ENCODE data around the gene MUC20. TPM values are rescaled to one million over a fixed set of nuclear protein-coding genes. Genes with fewer than 3 reads are reported as not detected.

MUC20 gene
- polyA plus RNA-seq, 3 donors, result 17.7 to 18.8 (median 18.1) TPM

DNA sequence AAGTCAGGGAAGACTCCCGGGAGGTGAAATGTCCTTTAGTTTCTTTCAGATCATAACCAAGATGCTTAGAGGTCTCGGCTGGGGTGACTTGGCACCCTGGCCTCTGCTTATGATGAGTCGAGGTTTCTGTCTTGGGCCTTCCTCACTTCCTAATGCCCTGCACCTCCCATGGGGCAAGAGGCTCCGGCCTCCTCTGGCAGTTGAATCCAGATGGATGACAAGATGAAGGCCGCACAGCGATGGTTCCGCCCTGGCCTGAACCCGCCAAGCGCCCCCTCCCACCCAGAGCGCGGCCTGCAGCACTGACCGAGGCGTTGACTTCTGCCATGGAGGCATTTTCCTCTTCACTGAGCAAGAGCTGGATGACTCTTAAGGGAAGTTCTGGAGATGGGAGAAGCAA lies 31.3 kb downstream of the MUC20 start:
- DNase-seq (ENCODE audit: low read depth in 3 of 3, low spot score in 2 of 3), result no peak

DNA sequence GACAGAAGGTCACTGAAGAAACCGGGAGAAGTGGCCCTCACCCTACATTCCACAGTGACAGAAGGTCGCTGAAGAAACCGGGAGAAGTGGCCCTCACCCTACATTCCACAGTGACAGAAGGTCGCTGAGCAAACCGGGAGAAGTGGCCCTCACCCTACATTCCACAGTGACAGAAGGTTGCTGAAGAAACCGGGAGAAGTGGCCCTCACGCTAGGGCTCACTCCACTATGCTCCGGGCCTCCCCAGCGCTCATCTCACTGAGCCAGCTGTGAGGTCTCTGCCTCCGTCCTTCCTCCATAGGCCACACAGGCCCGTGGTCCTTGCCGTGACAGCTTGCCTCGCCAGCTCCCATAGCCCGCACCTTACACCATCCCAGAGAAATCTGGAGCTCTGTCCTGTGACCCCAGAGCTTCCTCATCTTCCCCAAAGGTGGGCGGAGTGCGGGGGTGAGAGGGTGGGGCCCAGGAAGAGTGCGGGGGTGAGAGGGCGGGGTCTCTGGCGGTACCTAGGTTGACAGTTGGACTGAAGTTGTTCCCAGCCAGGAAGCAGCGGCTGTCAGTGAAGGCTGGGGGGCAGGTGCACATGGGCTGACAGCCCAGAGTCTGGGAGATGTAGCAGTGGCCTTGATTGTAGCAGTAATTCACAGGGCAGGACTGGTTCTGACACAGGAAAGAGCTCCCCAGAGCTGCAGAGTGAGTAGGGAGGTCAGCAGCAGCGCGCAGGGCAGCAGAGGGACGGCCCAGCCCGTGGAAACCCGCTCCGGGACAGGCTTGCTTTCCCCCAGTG lies 32.0 kb downstream of the MUC20 start:
- no peak for DNase-seq (ENCODE audit: low read depth in 3 of 3, low spot score in 2 of 3)

DNA sequence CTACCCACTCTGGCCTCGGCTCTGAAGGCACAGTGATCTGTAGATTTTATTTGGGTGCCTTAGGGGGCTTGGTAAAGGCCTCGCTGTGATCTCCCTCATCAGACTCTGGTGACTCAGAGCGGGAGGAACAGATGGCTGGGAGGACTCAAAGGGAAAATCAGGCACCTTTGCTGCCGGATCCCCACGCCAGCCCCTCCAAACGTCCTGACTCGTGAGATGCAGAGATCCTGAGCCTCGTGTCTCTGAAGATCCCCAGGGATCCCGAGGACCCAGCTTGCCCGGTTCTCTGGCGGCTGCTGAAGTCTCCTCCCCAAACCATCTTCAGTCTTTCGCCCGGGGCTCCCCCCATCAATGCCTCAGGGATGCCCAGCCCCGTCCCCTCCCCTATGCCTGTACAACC lies 32.8 kb downstream of the MUC20 start:
- no peak for DNase-seq (ENCODE audit: low read depth in 3 of 3, low spot score in 2 of 3)

DNA sequence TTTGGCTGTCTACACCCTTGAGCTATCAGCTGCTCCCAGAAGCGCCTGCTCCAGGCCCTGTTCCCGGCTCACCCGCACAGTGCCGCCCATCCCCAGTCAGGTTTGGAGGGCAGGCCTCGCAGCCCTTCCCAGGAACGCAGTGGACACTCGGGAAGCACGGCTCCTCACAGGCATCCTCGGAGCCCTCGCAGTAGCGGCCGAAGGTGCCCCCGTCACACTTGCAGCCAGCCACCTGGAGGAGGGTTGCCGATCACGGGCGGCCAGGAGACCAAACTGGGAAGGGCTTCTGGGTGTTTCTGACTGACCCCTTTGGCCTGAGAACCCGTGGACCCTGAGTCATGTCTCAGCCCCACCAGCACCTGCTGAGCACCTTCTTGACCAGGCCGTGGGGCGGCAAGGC lies 33.4 kb downstream of the MUC20 start:
- no peak for DNase-seq (ENCODE audit: low read depth in 3 of 3, low spot score in 2 of 3)

DNA sequence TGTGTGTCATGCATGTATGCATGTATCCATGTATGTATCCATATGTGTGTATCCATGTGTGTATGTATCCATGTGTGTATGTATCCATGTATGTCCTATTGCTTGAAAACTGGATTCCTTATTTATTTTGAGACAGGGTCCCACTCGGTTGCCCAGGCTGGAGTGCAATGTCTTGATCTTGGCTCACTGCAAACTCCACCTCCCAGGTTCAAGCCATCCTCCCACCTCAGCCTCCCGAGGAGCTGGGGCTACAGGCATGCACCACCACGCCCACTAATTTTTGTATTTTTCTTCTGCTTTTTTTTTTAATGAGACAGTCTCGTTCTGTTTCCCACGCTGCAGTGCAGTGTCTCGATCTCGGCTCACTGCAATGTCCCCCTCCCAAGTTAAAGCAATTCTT lies 34.1 kb downstream of the MUC20 start:
- no peak for DNase-seq (ENCODE audit: low read depth in 3 of 3, low spot score in 2 of 3)

DNA sequence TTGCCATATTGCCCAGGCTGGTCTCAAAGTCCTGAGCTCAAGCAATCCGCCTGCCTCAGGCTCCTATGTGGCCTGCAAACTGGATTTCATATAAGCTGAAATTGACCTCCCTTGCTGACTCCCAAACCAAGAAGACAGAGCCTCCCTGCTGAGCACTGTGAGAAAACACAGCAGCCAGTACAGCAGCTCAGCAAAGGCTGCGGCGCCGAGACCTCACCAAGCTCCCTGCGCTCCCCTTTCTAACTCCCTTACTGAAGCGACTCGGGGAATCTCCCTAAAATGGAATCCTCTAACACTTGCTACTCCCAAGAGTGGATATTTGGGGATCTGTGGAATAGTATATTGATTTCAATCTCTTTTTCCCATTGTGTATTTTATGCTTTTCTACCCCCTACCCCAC lies 34.6 kb downstream of the MUC20 start:
- no peak for DNase-seq (ENCODE audit: low read depth in 3 of 3, low spot score in 2 of 3)

DNA sequence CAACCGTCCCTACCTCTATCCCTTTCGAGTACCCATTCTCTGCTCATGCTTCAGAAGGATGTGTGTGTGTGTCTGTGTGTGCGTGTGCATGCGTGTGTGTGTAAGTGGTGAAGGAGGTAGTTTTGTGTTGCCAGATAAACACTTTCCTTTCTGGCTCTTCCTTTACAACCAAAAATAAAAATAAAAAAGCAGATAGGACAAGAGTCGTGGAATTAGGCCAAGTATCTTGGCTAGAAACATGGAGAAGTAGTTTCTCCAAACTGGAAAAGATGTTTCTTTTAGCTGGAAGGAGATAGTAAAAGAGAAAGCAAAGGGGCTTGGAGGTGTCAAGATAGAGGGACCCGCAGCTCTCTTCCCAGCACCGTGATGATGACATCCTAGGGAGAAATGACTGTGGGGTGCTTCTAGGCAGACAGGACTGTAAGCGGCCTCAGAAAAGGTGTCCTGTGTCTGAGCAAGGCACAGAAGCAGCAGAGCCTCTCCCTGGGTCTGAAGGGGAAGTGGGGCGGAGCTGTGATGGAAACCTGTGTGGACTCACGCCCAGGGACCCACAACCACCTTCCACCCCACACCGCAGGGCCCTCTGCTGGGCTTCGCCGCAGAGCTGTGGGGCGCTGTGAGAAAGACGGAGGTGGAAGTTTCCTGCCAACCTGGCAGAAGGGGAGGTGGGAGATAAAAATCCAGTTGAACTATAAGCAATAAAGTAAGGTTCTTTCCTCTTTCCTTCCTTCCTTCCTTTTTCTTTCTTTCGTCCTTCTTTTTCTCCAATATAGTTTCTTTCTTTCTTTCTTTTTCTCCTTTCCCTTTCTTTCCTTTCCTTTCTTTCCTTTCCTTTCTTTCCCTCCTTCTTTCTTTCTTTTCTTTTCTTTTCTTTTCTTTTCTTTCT lies 35.3 kb downstream of the MUC20 start:
- no peak for DNase-seq (ENCODE audit: low read depth in 3 of 3, low spot score in 2 of 3)

DNA sequence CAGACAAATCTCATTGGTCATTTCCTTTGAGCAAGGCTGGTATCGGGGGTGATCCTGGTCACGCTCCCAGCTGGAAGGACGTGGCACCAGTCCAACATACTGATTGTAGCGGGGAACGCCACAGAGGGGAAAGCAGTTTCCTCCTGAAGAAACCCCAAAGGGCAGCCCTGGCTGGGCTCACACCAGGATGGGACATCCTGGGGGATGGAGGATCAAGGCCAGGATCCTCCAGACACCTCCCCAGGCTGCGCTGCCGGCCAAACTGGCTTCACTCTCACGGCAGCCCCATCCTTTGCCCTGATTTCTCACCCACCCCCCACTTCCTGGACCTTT lies 36.6 kb downstream of the MUC20 start:
- no peak for DNase-seq (ENCODE audit: low read depth in 3 of 3, low spot score in 2 of 3)

DNA sequence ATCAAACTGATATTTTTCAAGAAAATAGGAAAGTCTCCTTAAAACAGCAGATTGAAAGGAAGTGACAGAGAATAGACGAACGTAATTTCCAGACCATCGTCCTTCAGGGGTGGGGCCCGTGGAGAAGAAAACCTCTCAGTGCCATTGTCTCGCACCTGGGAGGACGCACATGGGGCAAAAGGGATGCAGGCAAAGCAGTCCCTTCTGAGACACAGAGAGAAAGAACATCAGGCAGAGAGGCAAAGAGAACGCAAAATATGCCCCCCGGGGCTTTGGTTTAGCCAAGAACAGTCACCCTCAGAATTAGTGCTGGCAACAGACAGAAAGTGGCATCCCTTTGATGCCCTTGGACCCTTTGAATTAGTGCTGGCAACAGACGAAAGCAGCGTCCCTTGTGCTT lies 37.0 kb downstream of the MUC20 start:
- DNase-seq (ENCODE audit: low read depth in 3 of 3, low spot score in 2 of 3), result no peak

DNA sequence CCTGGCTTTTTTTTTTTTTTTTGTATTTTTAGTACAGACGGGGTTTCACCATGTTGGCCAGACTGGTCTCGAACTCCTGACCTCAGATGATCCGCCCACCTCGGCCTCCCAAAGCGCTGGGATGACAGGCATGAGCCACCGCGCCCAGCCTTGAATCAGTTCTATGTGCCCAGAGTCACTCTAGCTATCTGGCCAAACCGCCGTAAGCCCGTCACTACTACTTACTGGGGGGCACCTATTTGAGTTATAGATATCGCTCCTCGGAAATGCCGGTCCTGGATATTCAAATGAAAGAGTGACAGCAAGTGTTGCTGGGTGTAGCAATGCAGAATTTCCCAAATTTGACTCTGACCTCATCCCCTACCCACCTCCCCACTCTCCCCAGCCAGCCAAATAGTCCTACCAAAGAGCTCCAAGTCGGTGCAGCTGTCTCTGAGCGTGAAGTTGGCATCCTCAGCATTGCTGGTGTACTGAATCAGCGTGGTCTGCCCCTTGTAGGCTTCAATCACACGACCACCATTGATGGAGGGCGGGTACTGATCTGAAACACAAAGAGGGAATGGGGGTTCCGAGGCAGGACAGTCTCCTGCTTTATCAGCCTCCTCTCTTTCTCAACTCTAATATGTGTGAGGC lies 38.1 kb downstream of the MUC20 start:
- DNase-seq (ENCODE audit: low read depth in 3 of 3, low spot score in 2 of 3), result no peak

DNA sequence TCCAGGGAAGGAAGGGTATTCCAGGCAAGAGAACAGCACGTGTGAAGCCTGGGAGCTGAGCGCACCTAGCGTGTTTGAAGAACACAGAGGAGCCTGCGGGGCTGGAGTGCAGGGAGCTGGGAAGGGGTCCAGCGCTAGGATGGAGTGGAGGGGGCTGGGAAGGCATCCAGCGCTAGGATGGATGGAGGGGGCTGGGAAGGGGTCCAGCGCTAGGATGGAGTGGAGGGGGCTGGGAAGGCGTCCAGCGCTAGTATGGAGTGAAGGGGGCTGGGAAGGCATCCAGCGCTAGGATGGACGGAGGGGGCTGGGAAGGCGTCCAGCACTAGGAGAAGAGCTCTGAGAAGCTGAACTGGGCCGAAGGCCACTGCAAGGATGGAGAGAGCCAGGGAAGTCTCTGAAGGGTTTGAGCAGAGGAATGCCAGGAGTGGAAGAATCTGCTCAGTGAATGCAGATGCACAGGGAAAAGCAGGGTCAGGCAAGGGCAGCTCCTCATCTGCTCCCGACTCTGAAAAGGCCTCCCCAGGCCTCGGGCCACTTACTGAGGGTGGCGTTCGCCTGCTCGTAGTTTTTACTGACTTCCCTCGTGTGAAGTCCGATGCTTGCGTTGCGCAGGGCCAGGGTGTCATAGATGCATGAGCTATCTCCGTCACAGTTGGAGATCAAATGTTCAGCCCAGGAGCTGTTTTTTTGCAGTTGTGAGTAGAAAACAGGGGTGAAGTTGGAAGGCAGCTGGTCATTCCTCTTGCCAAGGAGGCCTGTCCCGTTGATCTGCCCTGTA lies 39.8 kb downstream of the MUC20 start:
- DNase-seq (ENCODE audit: low read depth in 3 of 3, low spot score in 2 of 3), result no peak

DNA sequence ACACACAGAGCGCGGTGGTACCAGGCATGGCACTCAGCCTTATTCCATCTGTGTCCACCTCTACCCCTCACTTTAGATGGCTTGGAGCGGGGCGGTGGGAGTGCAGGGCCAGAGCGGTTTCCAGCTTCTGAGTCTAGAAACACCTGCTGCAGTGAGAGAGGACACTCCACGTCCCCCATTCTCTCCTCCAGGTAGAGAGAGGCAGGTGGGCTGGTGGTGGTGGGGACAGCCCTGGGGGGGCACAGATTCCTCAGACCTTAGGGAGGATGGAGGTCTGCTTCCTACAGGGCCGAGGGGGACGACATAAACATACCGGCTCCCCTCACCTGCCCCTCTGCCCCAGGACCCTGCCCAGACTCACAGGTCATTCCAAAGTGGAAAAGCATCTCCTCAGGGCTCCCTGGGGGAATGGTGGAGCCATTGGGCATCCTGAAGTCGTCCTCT lies 40.4 kb downstream of the MUC20 start:
- no peak for DNase-seq (ENCODE audit: low read depth in 3 of 3, low spot score in 2 of 3)

DNA sequence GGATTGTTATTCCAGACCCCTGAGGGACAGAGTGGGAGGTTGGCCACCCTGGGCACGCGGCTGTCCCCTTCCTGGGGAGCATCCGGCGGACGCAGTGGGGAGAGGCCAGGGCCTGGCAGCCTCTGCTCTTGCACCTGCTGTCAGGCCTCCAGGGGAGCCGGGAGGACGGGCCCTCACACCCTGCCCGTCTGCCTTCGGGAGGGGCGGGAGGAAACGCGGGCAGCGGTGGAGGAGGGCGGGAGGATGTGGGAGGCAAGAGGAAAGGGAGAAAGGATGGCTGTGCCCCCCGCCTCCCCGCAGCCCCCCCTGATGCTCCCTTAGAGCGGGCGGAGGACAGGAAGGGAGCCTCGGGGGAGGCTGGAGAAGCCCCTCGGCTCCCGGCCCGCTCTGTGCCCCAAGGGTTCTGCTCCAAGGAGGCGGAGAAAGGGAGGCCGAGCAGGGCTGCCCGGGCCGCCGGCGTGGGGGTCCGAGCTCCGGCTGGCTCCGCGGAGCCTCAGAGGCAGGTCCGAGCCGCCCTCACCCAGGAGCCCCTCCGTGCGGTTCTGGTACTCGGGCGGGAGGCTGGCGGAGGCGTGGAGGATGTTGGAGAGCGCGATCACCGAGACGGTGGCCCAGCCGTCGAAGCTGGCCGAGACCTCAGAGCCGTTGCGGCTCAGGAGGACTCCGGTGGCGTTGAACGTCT lies 40.9 kb downstream of the MUC20 start:
- no peak for DNase-seq (ENCODE audit: low read depth in 3 of 3, low spot score in 2 of 3)

DNA sequence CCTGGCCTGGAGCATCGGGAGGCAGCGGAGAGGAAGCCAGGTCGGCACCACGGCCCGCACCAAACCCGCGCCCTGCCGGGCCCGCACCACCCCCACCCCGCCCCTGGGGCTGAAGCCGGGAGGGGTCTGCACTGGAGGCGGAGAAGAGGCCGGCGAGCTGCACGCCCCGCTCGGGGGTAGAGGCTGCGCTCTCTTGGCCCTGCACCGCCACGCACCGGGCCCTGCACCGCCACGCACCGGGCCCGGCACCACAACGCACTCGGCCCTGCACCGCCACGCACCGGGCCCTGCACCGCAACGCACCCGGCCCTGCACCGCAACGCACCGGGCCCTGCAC lies 41.4 kb downstream of the MUC20 start:
- no peak for DNase-seq (ENCODE audit: low read depth in 3 of 3, low spot score in 2 of 3)

DNA sequence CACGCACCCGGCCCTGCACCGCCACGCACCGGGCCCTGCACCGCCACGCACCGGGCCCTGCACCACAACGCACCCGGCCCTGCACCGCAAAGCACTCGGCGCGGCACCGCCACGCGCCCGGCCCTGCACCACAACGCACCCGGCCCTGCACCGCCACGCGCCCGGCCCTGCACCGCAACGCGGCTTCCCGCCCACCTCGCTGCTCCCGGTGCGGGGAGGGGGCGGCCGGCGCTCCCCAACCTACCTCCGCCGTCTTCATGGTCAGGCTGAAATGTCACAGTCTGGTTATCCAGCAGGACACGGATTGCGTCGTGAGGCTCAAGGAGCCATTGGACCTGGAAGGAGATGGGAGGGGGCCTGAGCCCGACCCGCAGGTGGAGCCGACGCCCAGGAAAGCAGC lies 41.8 kb downstream of the MUC20 start:
- no peak for DNase-seq (ENCODE audit: low read depth in 3 of 3, low spot score in 2 of 3)

DNA sequence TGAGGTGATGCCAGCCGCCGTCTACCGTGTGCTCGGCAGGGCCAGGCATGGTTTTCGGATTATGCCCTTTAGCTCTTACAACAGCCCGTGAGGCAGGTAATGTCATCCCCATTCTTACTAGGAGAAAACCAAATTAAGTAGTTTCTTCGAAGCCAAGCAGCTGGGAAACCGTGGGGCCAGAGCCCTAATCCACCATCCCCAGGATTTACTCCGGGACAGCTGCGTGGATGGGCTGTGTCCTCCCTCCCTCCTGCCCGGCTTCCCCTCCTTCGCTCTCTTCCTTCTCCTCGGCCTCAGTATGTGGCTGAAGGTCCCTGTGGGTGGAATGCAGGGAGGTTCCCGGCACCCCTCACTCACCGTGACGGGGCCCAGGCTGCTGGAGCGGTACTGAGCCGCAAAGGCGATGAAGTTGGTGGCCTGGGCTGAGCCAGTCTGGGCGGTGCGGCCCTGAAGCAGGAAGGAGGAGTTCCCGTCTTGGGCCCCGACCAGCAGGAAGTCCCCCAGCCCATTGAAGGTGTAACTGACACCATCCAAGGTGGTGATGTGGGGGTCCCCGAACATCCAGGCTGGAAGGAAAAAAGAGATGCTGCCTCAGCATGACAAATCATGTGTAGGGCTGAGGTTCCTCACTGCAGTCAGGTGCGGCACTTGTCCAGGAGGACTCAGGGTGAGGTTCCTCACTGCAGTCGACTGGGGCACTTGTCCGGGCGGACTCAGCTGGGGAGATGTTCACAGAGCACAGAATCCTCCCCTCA lies 42.5 kb downstream of the MUC20 start:
- no peak for DNase-seq (ENCODE audit: low read depth in 3 of 3, low spot score in 2 of 3)

DNA sequence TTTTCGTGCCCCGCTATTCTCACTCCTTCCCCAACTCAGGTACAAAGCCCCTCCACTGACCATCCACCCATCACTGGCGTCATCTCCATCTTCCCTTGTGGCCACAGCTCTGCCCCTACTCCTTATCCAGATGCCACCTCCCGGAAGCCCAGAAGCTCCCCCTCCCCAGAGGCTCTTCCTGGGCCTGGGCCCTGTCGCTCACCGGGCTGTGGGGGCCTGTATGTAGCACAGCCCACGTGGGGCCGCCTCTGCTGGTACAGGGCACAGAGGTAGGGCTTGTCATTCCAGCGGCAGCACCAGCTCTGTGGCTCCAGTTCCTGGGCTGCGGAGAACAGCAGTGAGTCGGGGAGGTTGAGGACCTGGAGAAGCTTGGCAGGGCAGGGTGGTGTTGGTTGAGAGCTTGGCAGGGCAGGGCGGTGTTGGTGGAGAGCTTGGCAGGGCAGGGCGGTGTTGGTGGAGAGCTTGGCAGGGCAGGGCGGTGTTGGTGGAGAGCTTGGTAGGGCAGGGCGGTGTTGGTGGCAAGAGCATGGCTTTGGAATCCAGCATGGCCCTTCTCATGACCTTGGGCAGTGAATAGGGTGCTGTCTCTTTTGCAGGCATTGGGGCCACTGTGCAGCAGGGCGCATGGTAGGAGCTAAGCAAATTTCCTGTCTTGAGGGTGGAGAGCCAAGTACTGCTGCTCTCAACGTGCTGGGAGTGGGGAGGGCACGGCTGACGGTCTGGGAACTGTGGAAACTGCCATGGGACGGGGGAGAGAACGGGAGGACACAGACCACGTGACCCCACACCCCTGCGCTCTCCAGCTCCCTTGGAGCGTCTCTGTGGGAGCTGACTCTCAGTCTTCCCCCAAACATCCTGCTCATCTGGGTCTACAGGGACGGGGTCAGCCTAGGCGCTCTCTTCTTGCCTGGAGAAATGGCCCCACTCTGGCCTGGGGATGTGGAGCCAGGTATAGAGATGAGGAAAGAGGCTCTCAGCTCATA lies 43.4 kb downstream of the MUC20 start:
- DNase-seq (ENCODE audit: low read depth in 3 of 3, low spot score in 2 of 3), result no peak

DNA sequence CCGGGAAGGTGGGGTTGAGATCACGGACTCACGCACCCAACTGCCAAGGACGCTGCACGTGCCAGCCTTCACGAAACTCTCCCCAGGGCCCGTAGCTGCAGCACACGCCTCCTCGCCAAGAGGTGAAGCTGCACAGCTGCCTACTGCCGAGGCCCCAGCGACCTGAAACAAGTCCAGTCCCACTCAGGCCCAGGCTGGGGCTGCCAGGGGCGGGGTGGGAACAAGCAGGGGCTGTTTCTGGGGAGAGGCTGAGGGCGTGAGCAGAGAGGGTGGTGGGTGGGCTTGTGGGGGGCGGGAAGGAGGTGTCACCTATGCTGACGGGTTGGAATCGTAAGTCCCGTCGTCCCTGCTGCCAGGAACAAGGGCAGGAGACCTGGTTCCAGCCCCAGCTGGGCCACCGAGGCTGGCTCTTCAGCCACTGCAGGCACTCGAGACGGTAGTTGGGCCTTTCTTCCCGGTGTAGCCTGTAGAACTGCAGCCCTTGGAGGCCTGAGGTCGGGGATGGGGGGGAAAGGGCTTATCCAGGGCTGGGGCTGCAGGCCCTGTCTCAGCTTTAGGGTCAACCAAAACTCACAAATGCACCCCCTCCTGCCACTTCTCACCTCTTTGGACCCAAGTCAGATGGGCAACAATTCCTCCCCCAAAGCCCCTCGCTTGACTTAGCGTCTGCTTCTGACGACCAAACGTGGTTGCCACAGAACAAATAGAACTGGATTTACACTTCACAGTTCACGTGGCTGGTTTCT lies 44.4 kb downstream of the MUC20 start:
- no peak for DNase-seq (ENCODE audit: low read depth in 3 of 3, low spot score in 2 of 3)
